Activated naive CD4-positive, alpha-beta T cell treated with Interleukin-2 at 50 U/mL for 16 hours (primary cell): Measurements from ENCODE around the gene VIPR2.
"Not testable (repeated sequence)": the region's sequence is repeated elsewhere in the genome, so short reads cannot be mapped to it uniquely, and the experiment has no call there.

Experiments used
- DNase-seq: peaks from one replicate; pipeline ENCODE4 v3.0.0-alpha.2; 2020

Gene VIPR2

DNA sequence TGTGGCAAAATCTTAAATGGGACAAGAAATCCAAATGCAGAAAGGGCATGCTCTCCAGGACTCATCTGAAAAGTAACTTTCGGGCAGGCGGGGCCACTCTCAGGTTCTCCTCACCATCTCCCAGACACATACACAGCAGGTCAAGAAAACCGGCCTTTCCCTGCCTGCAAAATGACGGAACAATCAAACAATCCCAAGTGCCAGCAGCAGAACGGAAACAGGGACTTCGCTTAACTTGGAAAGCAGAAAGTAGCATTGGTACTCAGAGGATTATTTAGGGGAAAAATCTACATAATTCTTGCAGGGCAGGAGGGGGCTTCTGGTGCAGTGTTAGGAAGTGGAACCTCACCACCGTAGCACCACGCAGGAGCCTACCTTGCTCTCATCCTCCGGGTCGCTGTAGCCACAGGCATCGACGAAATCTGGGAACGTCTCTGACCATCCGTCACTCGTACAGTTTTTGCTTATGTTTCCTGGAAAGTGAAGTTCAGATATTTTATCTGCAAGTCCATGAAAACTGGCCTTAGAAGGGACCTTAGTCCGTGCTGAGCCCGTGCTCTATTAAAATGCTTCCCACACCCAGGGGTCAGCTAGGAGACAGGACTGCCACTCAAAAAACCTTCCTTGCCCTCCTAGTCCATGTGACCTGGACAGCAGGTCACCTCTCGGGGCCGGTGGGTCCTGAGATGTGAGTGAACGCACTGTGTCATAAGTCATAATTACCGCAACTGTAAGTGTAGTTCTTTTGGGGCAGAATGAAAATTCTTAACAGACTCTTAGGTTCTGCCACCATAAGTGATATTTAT is 41.1 kb downstream of the VIPR2 start:
- DNase-seq = no peak

DNA sequence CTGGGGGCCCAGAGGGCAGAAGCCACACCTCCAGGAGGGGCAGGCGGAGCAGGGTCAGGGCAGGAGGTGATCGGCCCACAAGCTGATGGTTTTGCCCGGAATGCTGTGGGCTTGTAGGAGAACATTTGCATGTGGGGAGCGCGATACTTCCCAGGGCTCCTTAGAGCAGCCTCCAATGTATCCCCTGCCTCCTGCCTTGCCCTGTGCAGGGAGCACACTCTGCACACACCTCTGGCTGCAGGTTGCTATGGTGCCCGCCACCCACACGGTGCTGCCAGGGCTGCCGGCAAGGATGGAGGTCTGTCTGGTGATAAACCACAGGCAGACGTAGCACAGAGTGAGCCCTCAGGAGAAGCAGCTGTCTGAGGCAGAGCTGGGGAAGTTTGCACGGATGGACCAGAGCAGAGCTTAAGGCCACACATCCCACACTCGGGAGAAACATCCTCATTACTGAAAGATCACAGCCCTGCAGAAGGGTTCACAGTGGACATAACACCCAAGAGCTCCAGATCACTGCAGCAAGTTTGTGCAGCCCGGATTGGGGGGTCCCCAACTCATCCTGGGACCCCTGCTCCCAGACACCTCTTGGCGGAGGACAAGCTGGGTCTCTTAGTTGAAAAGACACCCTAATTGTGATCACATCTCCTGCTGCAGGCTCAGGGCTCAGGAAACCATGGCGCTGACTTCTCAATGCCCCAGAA is 41.8 kb downstream of the VIPR2 start:
- DNase-seq = no peak

DNA sequence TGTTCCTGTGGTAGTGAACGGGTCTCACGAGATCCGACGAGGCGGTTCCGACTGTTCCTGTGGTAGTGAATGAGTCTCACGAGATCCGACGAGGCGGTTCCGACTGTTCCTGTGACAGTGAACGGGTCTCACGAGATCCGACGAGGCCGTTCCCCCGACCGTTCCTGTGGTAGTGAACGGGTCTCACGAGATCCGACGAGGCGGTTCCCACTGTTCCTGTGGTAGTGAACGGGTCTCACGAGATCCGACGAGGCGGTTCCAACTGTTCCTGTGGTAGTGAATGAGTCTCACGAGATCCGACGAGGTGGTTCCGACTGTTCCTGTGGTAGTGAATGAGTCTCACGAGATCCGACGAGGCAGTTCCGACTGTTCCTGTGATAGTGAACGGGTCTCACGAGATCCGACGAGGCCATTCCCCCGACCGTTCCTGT is 43.0 kb downstream of the VIPR2 start:
- not testable (repeated sequence) for DNase-seq

DNA sequence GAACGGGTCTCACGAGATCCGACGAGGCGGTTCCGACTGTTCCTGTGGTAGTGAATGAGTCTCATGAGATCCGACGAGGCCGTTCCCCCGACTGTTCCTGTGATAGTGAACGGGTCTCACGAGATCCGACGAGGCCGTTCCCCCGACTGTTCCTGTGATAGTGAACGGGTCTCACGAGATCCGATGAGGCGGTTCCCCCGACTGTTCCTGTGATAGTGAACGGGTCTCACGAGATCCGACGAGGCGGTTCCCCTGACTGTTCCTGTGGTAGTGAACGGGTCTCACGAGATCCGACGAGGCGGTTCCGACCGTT is 43.6 kb downstream of the VIPR2 start:
- DNase-seq = not testable (repeated sequence)

DNA sequence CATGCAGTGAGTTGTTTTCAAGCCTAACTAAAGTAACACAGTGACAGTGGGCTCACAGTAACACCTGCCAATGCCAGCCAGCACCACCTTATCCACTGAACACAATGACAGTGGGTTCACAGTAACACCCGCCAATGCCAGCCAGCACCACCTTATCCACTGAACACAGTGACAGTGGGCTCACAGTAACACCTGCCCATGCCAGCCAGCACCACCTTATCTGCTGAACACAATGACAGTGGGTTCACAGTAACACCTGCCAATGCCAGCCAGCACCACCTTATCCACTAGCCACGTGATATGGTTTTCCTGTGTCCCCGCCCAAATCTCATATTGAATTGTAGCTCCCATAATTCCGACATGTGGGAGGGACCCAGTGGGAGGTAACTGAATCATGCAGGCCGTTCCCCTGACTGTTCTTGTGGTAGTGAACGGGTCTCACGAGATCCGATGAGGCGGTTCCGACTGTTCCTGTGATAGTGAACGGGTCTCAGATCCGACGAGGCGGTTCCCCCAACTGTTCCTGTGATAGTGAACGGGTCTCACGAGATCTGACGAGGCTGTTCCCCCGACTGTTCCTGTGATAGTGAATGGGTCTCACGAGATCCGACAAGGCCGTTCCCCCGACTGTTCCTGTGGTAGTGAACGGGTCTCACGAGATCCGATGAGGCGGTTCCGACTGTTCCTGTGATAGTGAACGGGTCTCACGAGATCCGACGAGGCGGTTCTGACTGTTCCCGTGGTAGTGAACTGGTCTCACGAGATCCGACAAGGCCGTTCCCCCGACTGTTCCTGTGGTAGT is 44.2 kb downstream of the VIPR2 start:
- not testable (repeated sequence) for DNase-seq

DNA sequence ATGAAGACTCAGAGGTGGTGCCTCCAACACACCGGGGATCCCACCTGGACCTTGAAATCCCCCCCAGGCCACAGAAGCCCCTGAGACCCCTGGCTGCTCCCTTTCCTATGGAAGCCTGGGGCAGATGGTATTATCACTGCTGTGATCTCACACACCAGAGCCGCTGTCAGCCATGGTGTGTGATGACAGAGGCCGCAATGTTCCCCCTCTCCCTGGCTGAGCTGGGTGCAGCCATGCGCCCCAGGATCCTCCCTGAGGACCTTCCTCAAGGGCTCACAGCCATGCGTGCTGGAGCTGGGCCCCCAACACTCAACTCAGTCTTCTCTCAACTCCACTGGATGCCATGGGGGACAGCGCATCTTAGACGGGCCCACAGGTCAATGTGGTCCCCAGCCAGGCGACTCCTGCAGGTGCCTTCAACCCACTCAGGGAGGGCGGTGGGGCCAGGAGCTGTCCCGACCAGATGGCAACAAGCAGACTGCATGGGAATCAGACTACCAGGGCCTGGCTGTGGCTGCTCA is 44.9 kb downstream of the VIPR2 start:
- no peak for DNase-seq

DNA sequence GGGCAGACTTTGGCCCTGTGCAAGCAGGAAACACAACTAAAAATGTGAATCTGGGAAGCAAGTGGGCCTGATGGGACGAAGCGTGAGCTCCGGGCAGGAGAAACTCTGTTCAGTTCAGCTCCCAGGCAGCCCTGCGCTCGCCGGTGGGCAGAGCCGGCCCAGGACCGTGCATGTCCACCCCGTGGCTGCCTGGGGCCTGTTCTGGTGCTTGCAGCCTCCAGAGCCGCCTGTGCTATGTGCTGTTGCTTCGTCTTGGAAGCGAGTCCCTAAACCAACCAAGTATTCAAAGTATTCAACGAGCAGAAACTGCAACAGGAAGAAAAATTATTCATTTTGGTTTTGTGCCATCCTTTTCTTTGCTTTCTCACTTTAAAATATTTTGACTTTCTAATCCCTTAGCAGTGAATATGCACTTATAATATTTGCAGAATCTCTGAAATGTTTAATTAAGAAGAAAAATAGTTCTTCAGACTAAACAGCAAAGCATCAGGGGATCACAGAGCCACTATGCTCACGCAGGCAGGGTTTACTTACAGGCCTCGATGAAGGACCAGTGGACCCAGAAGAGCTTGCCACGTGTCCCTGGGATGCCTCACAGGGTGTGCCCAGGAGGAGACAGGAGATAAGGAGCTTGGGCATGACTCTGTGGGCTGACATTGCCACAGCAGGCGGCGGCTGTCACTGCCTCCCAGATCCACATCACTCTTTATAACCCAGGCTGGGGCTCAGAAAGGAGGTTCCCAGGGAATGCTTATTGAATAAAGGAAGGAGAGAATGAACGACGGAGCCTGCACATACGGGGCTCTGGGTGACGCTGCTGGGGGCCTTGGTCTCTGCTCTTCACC is 45.6 kb downstream of the VIPR2 start:
- no peak for DNase-seq

DNA sequence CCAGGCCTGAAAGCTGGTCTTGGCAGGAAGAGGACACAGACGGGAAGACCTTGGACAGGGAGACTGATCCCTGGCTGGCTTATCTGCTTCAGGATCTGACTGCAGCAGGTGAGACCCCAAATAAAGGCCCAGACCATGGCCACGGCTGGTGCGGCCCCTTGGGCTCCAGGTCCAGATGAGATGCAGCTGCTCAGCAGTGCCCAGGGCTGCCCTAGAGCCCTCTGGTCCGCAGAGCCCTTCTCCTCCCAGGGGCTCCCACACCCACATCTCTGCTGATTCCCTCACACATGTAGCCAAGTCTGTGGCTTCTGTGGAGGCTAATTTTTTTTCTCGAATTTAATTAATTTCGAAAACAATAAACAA is 46.3 kb downstream of the VIPR2 start:
- DNase-seq = no peak

DNA sequence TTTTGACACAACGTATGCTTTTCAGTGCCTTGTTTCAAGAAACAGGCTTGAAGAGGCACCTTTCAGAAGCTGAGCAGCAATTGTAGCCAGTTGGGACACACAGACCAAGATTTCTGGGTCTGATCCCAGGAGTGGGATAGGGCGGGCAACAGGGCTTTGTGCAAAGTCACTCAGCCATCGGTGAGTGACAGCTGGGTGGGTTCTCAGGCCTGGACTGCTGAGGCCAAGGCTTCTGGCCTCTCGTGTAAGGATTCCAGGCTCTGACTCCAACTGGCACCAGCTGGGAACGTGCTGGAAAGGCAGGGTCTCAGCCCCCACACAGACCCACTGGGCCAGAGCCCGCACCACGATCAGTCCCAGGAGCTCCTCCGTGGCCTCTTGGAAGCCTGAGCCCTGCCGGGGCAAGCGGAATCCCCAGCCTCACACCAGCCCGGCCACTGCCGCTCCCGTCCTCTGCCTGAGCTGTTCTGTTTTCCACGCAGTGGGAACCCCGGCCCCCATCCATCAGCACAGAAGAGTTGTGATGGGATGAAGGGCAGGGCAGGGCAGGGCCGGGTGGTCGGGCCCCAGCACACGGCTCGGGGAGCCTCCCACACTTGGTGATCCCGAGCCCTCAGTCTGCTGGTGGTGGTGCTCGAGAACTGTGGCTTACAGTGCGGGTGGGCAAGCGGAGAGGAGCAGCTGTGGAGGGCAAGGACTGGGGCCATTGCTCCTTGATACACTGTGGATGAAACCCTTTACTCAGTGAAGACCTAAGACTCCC is 46.8 kb downstream of the VIPR2 start:
- DNase-seq = no peak

DNA sequence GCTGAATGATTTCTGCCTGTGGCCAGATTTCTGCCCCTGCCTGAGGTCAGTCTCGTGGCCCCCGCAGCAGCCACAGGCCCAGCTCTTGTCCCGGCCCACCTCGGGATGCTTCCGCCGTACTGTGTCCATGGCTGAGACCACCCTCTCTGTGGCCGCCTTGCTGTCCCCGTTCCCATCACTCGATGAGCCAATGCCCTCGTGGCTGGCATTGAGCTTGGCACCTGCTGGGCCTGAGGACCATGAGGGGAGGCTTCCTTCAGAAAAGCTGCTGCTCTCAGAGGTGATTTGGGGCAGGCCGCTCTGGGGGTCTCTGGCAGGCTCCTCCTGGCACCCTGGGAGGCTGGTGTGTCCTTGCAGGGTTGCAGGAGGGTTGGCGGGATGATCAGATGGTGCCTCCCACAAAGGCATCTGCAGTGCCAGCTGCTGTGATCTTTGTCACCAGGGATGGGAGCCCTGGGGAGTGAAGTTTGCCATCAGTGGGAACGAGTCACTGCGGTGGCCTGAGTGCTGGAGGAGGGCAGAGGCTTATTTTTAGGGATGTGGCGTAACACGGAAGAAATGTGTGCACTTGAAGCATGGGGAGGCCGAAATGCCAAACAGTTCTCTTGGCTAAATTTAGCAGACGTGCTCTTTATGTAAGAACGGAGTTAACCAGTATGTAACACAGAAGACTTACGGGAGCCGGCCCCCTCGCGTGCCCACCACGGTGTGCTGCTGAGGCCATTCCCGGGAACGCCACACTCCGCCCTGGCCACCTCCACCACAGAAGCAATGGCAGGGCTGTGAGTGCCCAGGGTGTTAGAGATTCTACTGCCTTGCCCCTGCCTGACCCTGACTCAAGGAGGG is 47.7 kb downstream of the VIPR2 start:
- no peak for DNase-seq

DNA sequence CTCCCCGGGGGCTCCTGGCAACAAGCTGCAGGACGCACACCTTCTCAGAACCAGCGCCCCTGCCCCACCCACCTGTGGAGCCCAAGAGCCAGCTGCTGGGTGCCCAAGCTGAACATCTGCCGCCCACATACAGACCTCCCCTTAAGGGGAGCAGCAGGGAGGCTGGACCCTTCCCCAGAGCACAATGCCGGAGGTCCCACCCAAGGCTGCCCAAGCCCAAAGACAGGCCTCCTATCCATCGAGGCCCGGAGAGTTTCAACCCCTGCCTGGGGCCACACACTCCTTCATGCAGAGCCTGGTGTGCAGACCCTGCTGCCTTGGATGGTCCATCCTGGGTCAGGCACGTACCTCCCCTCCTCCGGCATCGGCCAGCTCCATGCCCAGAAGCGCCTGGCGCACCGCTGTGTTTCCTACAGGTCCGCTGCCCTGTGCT is 48.7 kb downstream of the VIPR2 start:
- no peak for DNase-seq

DNA sequence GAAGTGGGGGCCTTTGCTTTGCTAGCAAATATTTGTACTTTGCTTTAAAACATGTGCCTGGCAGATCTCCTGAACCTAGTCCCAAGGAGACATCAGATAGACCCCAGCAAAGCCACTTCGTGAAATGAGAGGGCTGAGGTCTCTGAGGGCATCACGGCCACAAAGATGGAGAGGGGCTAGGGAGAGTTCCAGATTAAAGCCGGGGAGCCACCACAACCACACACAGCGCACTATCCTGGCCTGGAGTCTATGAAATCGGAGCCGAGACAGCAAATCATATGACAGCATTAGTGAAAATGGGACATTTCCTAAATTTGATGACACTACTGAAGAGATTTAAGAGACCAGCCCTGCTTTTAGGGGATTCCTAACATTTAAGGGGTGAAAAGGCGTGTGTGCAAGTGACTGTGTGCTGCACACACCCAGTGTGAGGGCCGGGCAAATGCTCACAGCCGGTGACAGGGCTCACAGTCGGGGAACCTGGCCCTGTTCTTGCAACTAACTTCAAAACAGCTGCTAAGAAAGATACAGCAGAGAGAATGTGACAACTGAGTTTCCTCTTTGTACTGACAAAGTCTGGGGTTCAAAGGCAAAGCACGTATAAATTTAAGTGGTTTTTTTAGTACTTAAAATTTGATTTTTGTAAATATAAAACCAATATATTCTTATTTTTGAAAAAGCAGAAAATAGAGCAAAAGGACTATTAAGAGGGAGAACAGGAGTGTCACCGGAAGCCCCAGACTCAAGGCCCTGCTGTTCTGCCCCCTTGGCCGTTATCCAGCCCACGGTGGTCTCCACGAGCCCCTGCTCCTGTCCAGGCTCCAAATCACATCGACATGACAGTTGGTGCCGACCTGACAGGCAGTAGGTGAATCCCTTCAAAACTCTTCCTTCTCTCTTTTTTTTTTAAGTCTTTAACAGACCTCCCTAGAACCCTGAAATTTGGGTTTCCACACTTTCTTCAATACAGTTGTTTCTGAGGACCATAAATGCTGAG is 49.5 kb downstream of the VIPR2 start:
- no peak for DNase-seq

DNA sequence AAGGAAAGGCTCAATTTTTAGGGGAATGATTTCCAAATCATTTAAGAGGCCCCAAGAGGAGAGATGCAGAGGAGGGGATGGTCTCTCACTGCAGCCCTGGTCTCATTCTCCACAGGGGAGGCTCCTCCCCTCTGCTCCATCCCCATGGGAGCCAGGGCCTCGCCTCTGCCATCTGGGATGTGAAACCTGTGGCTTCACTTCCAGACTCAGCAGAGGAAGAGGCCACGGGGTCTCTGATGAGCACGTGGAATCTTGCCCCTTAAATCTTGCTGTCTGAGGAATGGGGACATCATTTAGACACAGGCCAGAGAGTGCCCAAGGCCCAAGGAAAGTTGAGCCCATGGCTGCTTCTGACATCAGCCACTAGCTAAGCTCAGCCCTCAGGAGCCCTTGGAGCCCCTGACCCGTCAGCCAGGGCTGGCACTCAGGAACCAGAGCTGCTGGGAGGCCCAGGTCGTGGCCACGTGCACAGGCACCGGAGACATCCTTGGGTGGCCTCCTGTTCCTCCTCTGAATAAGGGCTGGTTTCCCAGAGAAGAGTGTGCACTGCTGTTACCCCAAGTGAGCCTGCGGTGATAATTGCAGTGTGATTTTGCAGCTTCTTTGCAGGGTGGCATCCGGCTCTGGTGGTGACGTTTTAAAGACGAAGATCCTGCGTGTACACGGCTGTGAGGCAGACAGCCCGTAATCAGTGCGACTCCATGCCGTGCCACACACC is 50.5 kb downstream of the VIPR2 start:
- DNase-seq = no peak

DNA sequence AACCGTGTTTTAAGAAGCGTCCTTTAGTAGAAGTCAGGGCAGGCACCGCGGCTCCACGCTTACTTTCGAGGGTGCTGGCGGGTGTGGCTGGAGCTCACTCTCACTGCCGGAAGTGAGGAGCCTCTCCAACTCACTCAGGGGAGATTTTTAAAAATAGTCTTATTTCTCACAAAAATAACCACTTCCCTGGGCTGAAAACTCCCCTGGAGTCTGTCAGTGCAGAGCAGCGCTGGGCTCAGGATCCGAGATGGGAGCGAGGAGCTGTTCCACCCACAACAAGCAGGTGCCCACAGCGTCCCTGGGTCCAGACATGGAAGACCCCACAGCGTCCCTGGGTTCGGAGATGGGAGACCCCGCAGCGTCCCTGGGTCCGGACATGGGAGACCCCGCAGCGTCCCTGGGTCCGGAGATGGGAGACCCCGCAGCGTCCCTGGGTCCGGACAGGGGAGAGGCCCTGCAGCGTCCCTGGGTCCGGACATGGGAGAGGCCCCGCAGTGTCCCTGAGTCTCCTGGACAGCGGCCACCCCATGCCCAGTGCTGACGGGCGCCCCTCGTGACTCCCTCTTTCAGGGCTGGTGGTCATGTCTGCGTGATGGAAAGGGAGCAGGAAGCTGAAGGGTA is 51.2 kb downstream of the VIPR2 start:
- DNase-seq = no peak

DNA sequence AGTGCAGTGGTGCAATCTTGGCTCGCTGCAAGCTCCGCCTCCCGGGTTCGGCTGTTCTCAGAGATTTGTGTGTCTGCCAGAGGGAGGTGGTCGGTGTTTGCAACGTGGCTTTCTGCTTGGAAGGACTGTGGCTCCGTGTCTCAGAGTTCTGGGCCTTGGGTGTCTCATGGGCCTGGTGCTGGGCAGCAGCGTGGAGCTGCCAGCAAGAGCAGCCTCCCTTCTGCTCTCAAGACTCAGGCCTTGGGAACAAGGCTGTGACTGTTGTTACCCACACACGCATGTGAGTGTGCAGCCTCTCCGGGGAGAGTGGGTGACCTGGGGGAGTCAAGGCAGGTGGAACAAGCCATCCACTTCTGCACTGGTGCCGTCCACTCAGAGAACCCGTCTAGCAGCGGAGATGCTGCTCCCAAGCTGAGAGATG is 52.0 kb downstream of the VIPR2 start:
- DNase-seq = no peak

DNA sequence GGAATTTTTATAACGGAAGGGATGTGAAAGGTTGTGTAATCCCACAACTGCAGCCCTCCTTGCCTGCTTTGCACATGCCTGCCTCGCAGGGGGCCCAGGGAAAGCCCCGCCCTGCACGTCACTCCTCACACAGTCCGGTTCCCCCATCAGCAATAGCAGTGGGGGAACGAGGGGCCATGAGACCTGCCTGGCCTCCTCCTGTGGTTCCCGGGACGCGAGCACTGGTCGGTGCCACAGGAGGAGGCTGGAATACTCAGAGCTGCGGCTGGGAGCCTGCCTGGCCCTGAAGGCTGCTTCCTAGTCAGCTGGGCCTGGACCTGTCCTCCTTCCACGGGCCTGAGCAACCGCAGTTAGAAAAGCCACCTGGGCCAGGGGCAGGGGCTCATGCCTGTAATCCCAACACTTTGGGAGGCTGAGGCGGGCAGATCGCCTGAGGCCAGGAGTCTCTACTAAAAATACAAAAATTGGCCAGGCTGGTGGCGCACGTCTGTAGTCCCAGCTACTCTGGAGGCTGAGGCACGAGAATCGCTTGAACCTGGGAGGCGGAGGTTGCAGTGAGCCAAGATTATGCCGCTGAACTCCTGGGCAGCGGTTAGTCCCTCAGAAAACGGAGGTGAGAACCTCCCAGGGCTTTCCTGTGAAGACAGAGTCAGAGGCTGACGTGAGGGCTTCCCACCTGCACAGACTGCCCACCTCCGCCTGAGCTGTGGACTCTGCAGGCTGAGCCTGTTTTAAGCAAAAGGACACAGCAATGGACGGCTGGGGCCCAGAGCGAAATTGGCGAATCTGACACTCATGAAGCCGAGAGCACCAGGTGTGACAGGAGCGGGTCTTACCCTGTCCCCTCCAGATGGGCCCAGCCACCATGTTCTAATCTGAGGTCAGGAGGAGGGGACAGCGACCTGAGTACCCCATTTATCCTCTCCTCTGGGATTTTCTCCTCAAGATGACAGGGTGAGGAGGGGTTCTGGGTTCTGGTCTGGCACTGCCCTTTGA is 52.9 kb downstream of the VIPR2 start:
- DNase-seq = no peak

DNA sequence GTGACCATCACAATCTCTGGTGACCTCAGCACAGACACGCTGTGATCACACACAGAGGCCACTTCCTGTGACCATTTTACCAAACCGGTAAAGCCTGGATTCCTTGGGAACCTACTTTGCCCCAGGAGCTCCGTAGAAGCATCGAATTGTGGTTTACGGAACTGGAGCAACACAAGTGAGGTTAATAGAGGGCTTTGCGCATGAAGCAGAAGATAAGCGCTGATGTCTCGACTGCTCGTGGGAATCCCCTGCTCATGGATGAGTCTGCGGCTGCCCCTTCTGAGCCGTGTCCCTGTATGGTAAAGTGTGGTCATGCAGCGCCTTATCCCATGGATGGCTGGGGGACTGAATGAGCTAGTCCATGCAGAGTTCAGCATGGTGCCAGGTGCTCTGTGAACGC is 53.6 kb downstream of the VIPR2 start:
- no peak for DNase-seq
